B cell (primary cell): ENCODE results near the gene TMEM238L. TPM values are rescaled to one million over a fixed set of nuclear protein-coding genes. Genes with fewer than 3 reads are reported as not detected.

ENCODE experiments used
- ATAC-seq: fragments of 200-7000 bp; cut with Tn5 transposase; one replicate; pipeline ENCODE4 v1.10.0; 2021; ENCODE audit warnings: low read depth, mild to moderate bottlenecking, moderate number of reproducible peaks, moderate library complexity
- CTCF ChIA-PET: fragments of 350-600 bp; sonication (Branson Sonifier 250); formaldehyde crosslinking; loops from one replicate; lab custom pipeline; 2021; ENCODE audit warnings: antibody characterized with exemption, inconsistent platforms; lab: Charles Lee
- POLR2A ChIA-PET: fragments of 350-600 bp; sonication (Branson Sonifier 250); formaldehyde crosslinking; loops from one replicate; lab custom pipeline; 2021; ENCODE audit warnings: antibody characterized with exemption; lab: Charles Lee
- DNase-seq: peaks from one replicate; pipeline ENCODE4 v3.0.0; 2013
- H2AFZ ChIP-seq: 2 replicates; pipeline ENCODE4 v1.6.1; 2012; ENCODE audit warnings: mild to moderate bottlenecking, low read depth, low read length; ENCODE audit not compliant: insufficient read depth, poor library complexity, severe bottlenecking
- H3K27ac ChIP-seq, 2 donors: 1 replicate in 1 of 2; 2 replicates in 1 of 2; pipeline ENCODE4 v1.5.1; 2012 to 2013; ENCODE audit warnings: low read length in 2 of 2, mild to moderate bottlenecking in 2 of 2, moderate library complexity in 1 of 2
- H3K27me3 ChIP-seq, 4 experiments: fragments of 200-600 bp in 1 of 4; sonication (generic) in 1 of 4; replicated peaks in 1 of 4; 1 replicate in 2 of 4; 2 replicates in 2 of 4; pipeline versions ENCODE4 v1.6.1 to v1.7.0; 2013 to 2016; ENCODE audit warnings: low read length in 3 of 4, mild to moderate bottlenecking in 2 of 4, mixed read lengths in 1 of 4, moderate library complexity in 1 of 4; ENCODE audit not compliant: insufficient read depth in 4 of 4, control insufficient read depth in 3 of 4; ENCODE audit errors: control extremely low read depth in 1 of 4
- H3K36me3 ChIP-seq, 2 experiments: replicated peaks in 1 of 2; 1 replicate in 1 of 2; 2 replicates in 1 of 2; pipeline versions ENCODE4 v1.6.1 to v1.7.1; 2013; ENCODE audit warnings: low read length in 1 of 2; ENCODE audit not compliant: insufficient read depth in 2 of 2, control insufficient read depth in 1 of 2; ENCODE audit errors: control extremely low read depth in 1 of 2, extremely low read depth in 1 of 2
- H3K4me1 ChIP-seq, 2 donors: fragments of 200-600 bp in 1 of 2; sonication (generic) in 1 of 2; 1 replicate in 1 of 2; 2 replicates in 1 of 2; pipeline versions ENCODE4 v1.5.1 to v1.6.1; 2013 to 2017; ENCODE audit warnings: low read length in 2 of 2; ENCODE audit not compliant: control insufficient read depth in 2 of 2, insufficient read depth in 2 of 2
- H3K4me2 ChIP-seq: replicated peaks from 2 replicates; pipeline ENCODE3; 2012; ENCODE audit warnings: mild to moderate bottlenecking, low read depth, low read length; ENCODE audit not compliant: poor library complexity, severe bottlenecking
- H3K4me3 ChIP-seq, 5 experiments: fragments of 200-600 bp in 1 of 5; sonication (generic) in 1 of 5; 1 replicate in 3 of 5; 2 replicates in 2 of 5; pipeline versions ENCODE4 v1.5.1 to v1.7.0; 2011 to 2016; ENCODE audit warnings: low read length in 4 of 5, mild to moderate bottlenecking in 4 of 5, low read depth in 2 of 5, control low read depth in 1 of 5, moderate library complexity in 1 of 5; ENCODE audit not compliant: insufficient read depth in 1 of 5; ENCODE audit errors: control extremely low read depth in 1 of 5, extremely low read depth in 1 of 5
- H3K79me2 ChIP-seq: fragments of 200-600 bp; sonication (generic); one replicate; pipeline ENCODE4 v1.6.0; 2016; ENCODE audit warnings: low read length; ENCODE audit not compliant: control insufficient read depth, insufficient read depth
- H3K9ac ChIP-seq: fragments of 200-600 bp; sonication (generic); 2 replicates; pipeline ENCODE4 v1.6.1; 2017; ENCODE audit warnings: mild to moderate bottlenecking, low read length, moderate library complexity
- H3K9me3 ChIP-seq, 3 donors: one replicate each; pipeline versions ENCODE4 v1.6.1 to v1.7.1; 2013; ENCODE audit warnings: low read length in 2 of 3; ENCODE audit not compliant: control insufficient read depth in 2 of 3, insufficient read depth in 1 of 3; ENCODE audit errors: control extremely low read depth in 1 of 3
- H4K20me1 ChIP-seq: 2 replicates; pipeline ENCODE4 v1.6.0; 2012; ENCODE audit warnings: mild to moderate bottlenecking, low read length; ENCODE audit not compliant: insufficient read depth, control insufficient read depth, poor library complexity, severe bottlenecking
- H3K27ac Mint-ChIP-seq: one replicate; pipeline ENCODE4 v1.8.0; 2021; ENCODE audit warnings: mixed read lengths
- H3K27me3 Mint-ChIP-seq: one replicate; pipeline ENCODE4 v1.8.0; 2021; ENCODE audit warnings: mixed read lengths
- H3K4me1 Mint-ChIP-seq: one replicate; pipeline ENCODE4 v1.8.0; 2021; ENCODE audit warnings: mixed read lengths
- H3K4me3 Mint-ChIP-seq: one replicate; pipeline ENCODE4 v1.8.0; 2021; ENCODE audit warnings: mixed read lengths
- H3K9me3 Mint-ChIP-seq: one replicate; pipeline ENCODE4 v1.8.0; 2022; ENCODE audit warnings: mixed read lengths; ENCODE audit not compliant: insufficient read depth
- EZH2 ChIP-seq: IDR thresholded peaks from 2 replicates; pipeline ENCODE4 v1.6.1; 2012; ENCODE audit warnings: borderline replicate concordance, low read depth, mild to moderate bottlenecking, moderate library complexity, low read length; ENCODE audit not compliant: insufficient read depth, poor library complexity, severe bottlenecking
- WGBS: methylation state at CpG from one replicate; pipeline ENCODE4 v1.1.5; 2013; ENCODE audit warnings: missing lambda C conversion rate; ENCODE audit not compliant: insufficient coverage; 5-methylcytosine and 5-hydroxymethylcytosine counted together
- intact Hi-C: fragments of 100-400 bp; cut with micrococcal nuclease; formaldehyde crosslinking; loops from one replicate; pipeline ENCODE4 v1.10.0; 2022
- polyA plus RNA-seq: library from polyadenylated mRNA; depleted of rRNA; stranded (reverse); fragments of >200 nt; gene quantifications from 2 replicates; pipeline ENCODE4 v1.2.3, GENCODE V29; 2012
- total RNA-seq, 2 donors: library from RNA; stranded (reverse); fragments of 120-200 nt in 1 of 2; gene quantifications; 1 replicate in 1 of 2; 2 replicates in 1 of 2; pipeline versions ENCODE4 v1.2.3 to v1.2.4, GENCODE V29; 2013 to 2022
- TF ChIP-seq, protein P1 (sequence below): fragments of 200-600 bp; IDR thresholded peaks from one replicate; pipeline ENCODE4 v1.8.0; 2022; ENCODE audit warnings: antibody characterized with exemption, mild to moderate bottlenecking

The TMEM238L gene
- total and polyA plus RNA-seq, 2 donors (not counting 1 experiment from before 2014, with no cell fraction given): not detected

DNA sequence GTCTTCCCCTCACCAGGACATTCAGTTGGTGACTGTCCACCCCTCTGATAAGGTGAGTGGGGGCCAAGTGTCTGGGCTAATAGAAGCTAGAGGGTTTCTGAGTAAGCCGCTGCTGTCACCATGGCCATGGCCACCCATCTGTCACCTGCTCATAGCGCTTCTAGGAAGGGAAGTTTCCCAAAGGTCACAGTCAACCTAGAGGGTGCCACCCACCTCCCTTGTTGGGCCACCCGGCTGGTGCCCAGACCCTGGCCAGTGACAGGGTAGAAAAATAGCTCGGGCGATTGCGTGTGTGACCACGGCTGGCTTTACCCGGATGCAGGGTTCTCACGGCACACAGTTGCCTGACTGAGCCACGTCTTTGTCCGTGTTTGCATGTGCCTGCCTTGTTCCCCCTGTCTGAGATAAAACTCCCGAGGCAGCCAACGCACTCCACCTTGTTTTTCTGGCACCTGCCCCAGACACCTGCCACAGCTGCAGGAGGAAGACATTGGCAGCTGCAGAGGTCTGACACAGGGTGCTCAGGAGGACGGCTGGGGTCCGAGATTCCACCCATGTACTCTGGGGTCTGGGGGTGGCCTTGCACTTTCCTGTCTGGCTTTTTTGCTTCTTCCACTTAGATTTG, 33.2 kb upstream of the TMEM238L start:
- Histone ChIP-seq H3K27ac (no peak overlapping the region), H3K4me3 (no peak overlapping the region), H3K79me2 (no peaks in the 10 kb centered on the region), H3K4me2 (no peak overlapping the region), H3K9ac (no peak overlapping the region), H3K36me3 (no peaks in the 10 kb centered on the region), H3K27me3 (no peaks in the 10 kb centered on the region), H3K9me3 (no peaks in the 10 kb centered on the region), H3K4me1 (no peaks in the 10 kb centered on the region), H2AFZ (no peak overlapping the region), H4K20me1 (no peaks in the 10 kb centered on the region)
- no peak overlapping the region for H3K27ac Mint-ChIP-seq
- ATAC-seq: no peak
- WGBS: 89% methylated on average over 14 of the region's 15 CpGs
- POLR2A ChIA-PET: no interaction called here
- no peaks in the 10 kb centered on the region for H3K27me3 Mint-ChIP-seq
- H3K9me3 Mint-ChIP-seq: no peaks in the 10 kb centered on the region
- DNase-seq: no peak
- TF ChIP-seq EZH2: no peak
- TF ChIP-seq, protein P1, sequence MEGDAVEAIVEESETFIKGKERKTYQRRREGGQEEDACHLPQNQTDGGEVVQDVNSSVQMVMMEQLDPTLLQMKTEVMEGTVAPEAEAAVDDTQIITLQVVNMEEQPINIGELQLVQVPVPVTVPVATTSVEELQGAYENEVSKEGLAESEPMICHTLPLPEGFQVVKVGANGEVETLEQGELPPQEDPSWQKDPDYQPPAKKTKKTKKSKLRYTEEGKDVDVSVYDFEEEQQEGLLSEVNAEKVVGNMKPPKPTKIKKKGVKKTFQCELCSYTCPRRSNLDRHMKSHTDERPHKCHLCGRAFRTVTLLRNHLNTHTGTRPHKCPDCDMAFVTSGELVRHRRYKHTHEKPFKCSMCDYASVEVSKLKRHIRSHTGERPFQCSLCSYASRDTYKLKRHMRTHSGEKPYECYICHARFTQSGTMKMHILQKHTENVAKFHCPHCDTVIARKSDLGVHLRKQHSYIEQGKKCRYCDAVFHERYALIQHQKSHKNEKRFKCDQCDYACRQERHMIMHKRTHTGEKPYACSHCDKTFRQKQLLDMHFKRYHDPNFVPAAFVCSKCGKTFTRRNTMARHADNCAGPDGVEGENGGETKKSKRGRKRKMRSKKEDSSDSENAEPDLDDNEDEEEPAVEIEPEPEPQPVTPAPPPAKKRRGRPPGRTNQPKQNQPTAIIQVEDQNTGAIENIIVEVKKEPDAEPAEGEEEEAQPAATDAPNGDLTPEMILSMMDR: no peak
- no peak overlapping the region for H3K4me3 Mint-ChIP-seq
- no peaks in the 10 kb centered on the region for H3K4me1 Mint-ChIP-seq
- CTCF ChIA-PET: interaction anchor here (0.5 to 1.8 kb wide), 3 partner anchors 8 to 193 kb away, joined by 3 to 5 read pairs (median 3); no protein-coding TSS in a partner anchor
- intact Hi-C loops: no loop called here

DNA sequence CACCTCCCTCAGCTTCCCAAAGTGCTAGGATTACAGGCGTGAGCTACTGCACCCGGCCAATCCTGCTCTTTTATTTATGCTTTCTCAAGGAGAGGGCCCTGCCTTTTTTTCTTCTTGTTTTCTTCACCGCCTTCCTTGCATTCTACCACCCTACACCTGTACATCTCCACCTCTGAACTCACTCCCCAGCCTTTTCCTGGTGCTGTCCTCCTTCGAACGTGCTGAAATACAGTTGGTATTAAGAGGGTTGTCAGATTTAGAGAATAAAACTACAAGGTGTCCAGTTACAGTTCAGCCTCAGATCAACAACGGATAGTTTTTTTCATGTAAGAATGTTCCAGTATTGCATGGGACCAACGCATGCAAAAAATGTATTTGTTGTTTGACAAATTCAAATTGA, 32.2 kb upstream of the TMEM238L start:
- 94% methylated on average over 6 of the region's 7 CpGs for WGBS
- Histone ChIP-seq H3K36me3 (no peaks in the 10 kb centered on the region), H3K27me3 (no peaks in the 10 kb centered on the region), H4K20me1 (no peaks in the 10 kb centered on the region), H3K27ac (no peak overlapping the region), H3K4me2 (no peak overlapping the region), H2AFZ (no peak overlapping the region), H3K9me3 (no peaks in the 10 kb centered on the region), H3K4me3 (no peak overlapping the region), H3K4me1 (no peaks in the 10 kb centered on the region), H3K79me2 (no peaks in the 10 kb centered on the region), H3K9ac (no peak overlapping the region)
- ATAC-seq (no peak), DNase-seq (no peak)
- Mint-ChIP-seq H3K27me3 (no peaks in the 10 kb centered on the region), H3K4me1 (no peaks in the 10 kb centered on the region), H3K4me3 (no peak overlapping the region), H3K27ac (no peak overlapping the region), H3K9me3 (no peaks in the 10 kb centered on the region)
- intact Hi-C loops: no loop called here
- CTCF ChIA-PET: interaction anchor here (1.3 to 1.8 kb wide), 2 partner anchors 8 to 189 kb away, joined by 3 to 5 read pairs; no protein-coding TSS in a partner anchor
- POLR2A ChIA-PET: no interaction called here
- TF ChIP-seq, protein P1: no peak
- no peak for TF ChIP-seq EZH2
